Measurements from ENCODE around the gene MCM7. TPM values are rescaled to one million over a fixed set of nuclear protein-coding genes. Genes with fewer than 3 reads are reported as not detected.

Gene MCM7
- total and polyA plus RNA-seq, 2 of the 13 experiments (the other 11 are each of a cell fraction or from before 2014, with no cell fraction given): 84.5 to 214 TPM

GRCh38 chr7:100049441-100050291 is 51.5 kb downstream of the MCM7 start, which contains the start of gene ZSCAN21 (continued):
- TF ChIP-seq ZNF780A (CRISPR knock-in tag; IDR thresholded peaks at IDR 0.05) (no peak), ZNF251 (CRISPR knock-in tag; IDR thresholded peaks at IDR 0.05) (no peak), ZNF207 (IDR thresholded peaks at IDR 0.05; ENCODE audit: borderline replicate concordance) (no peak), HNF1B (CRISPR knock-in tag; IDR thresholded peaks at IDR 0.05) (no peak), ZNF510 (CRISPR knock-in tag; IDR thresholded peaks at IDR 0.05; ENCODE audit: low read depth) (0 out of 2 replicates have a peak, but pooled peaks have one; percentile 62), ZNF749 (CRISPR knock-in tag; IDR thresholded peaks at IDR 0.05; ENCODE audit: borderline replicate concordance) (no peak), SMC3 (IDR thresholded peaks at IDR 0.05; ENCODE audit: low read length) (no peak), ZNF20 (CRISPR knock-in tag; IDR thresholded peaks at IDR 0.05) (no peak), ZNF790 (CRISPR knock-in tag; IDR thresholded peaks at IDR 0.05; ENCODE audit: borderline replicate concordance) (no peak), HOXA5 (CRISPR knock-in tag; IDR thresholded peaks at IDR 0.05) (peak; percentile 69; the same call in 1 of the 2 replicates), MATR3 (CRISPR knock-in tag; IDR thresholded peaks at IDR 0.05) (no peak), CERS6 (CRISPR knock-in tag; IDR thresholded peaks at IDR 0.05) (no peak), ZMAT3 (CRISPR knock-in tag; conservative IDR thresholded peaks at IDR 0.05) (no peak), ZNF33A (CRISPR knock-in tag; IDR thresholded peaks at IDR 0.05; ENCODE audit: borderline replicate concordance) (peak; percentile 71; the same call in 1 of the 2 replicates), NCOA2 (CRISPR knock-in tag; IDR thresholded peaks at IDR 0.05) (peak; percentile 10; the same call in 1 of the 2 replicates), ZNF350 (CRISPR knock-in tag; IDR thresholded peaks at IDR 0.05; ENCODE audit: borderline replicate concordance, low read depth) (peak; percentile 70; the same call in 1 of the 2 replicates), DPF2 (CRISPR knock-in tag; IDR thresholded peaks at IDR 0.05; ENCODE audit: borderline replicate concordance, low read depth) (no peak), THAP11 (CRISPR knock-in tag; IDR thresholded peaks at IDR 0.05) (peak; percentile 83), ZNF382 (CRISPR knock-in tag; IDR thresholded peaks at IDR 0.05; ENCODE audit: borderline replicate concordance) (no peak), CEBPZ (IDR thresholded peaks at IDR 0.05; ENCODE audit: low read length) (no peak), ZNF432 (CRISPR knock-in tag; IDR thresholded peaks at IDR 0.05; ENCODE audit: borderline replicate concordance) (no peak), NFE2L2 (IDR thresholded peaks at IDR 0.05; ENCODE audit: low read length) (no peak), REPIN1 (CRISPR knock-in tag; IDR thresholded peaks at IDR 0.05; ENCODE audit: borderline replicate concordance, low read depth) (no peak), ZNF788 (CRISPR knock-in tag; IDR thresholded peaks at IDR 0.05; ENCODE audit: borderline replicate concordance) (no peak; the same call in 1 of the 2 replicates), SATB2 (CRISPR knock-in tag; IDR thresholded peaks at IDR 0.05) (no peak)

All from HepG2 (cell line).